OCI-LY1 (cell line): ENCODE data around the gene MOCS3.

ENCODE experiments used
- H2AFZ ChIP-seq: fragments of 200-600 bp; sonication (generic), shearing (Covaris generic); 2 replicates; pipeline ENCODE4 v1.6.0; 2014; ENCODE audit warnings: antibody characterized with exemption, mild to moderate bottlenecking, low read length
- H3F3A ChIP-seq: fragments of 200-600 bp; sonication (generic), shearing (Covaris generic); 2 replicates; pipeline ENCODE4 v1.6.0; 2014; ENCODE audit warnings: mild to moderate bottlenecking, antibody characterized with exemption, low read length, moderate library complexity; ENCODE audit not compliant: insufficient read depth
- H3K27ac ChIP-seq: fragments of 200-600 bp; sonication (generic); 2 replicates; pipeline ENCODE4 v1.5.1; 2014; ENCODE audit warnings: low read length, mixed run types, mild to moderate bottlenecking, low read depth; ENCODE audit not compliant: poor library complexity, severe bottlenecking
- H3K27me3 ChIP-seq: fragments of 200-600 bp; sonication (generic); 2 replicates; pipeline ENCODE4 v1.6.0; 2014; ENCODE audit warnings: antibody characterized with exemption, mild to moderate bottlenecking, low read length, moderate library complexity; ENCODE audit not compliant: insufficient read depth
- H3K36me3 ChIP-seq: fragments of 200-600 bp; sonication (generic); 2 replicates; pipeline ENCODE4 v1.6.1; 2014; ENCODE audit warnings: mild to moderate bottlenecking, antibody characterized with exemption, low read length, moderate library complexity, mixed read lengths; ENCODE audit not compliant: insufficient read depth
- H3K4me1 ChIP-seq: fragments of 200-600 bp; sonication (generic); 2 replicates; pipeline ENCODE4 v1.5.1; 2014; ENCODE audit warnings: mild to moderate bottlenecking, low read length, moderate library complexity; ENCODE audit not compliant: insufficient read depth, severe bottlenecking
- H3K4me2 ChIP-seq: fragments of 200-600 bp; sonication (generic), shearing (Covaris generic); 2 replicates; pipeline ENCODE4 v1.6.1; 2014; ENCODE audit warnings: low read length
- H3K4me3 ChIP-seq: fragments of 200-600 bp; sonication (generic); 2 replicates; pipeline ENCODE4 v1.5.1; 2014; ENCODE audit warnings: low read length, low read depth, mild to moderate bottlenecking, mixed read lengths; ENCODE audit not compliant: poor library complexity, severe bottlenecking
- H3K79me2 ChIP-seq: fragments of 200-600 bp; shearing (Covaris generic); 2 replicates; pipeline ENCODE4 v1.6.1; 2016; ENCODE audit warnings: mixed run types, low read length, mixed read lengths; ENCODE audit not compliant: insufficient read depth
- H3K9ac ChIP-seq: fragments of 200-600 bp; sonication (generic), shearing (Covaris generic); 2 replicates; pipeline ENCODE4 v1.6.1; 2014; ENCODE audit warnings: mild to moderate bottlenecking, low read length, mixed read lengths
- H3K9me2 ChIP-seq: fragments of 200-600 bp; sonication (generic), shearing (Covaris generic); 2 replicates; pipeline ENCODE4 v1.6.1; 2014; ENCODE audit warnings: low read depth, mild to moderate bottlenecking, low read length, mixed read lengths
- H3K9me3 ChIP-seq: fragments of 200-600 bp; shearing (Covaris generic); 2 replicates; pipeline ENCODE4 v1.6.1; 2014; ENCODE audit warnings: low read length, mixed read lengths
- H4K20me1 ChIP-seq: fragments of 200-600 bp; sonication (generic), shearing (Covaris generic); 2 replicates; pipeline ENCODE4 v1.6.0; 2016; ENCODE audit warnings: mild to moderate bottlenecking, low read length; ENCODE audit not compliant: insufficient read depth
- EZH2 ChIP-seq: fragments of 200-600 bp; sonication (generic), shearing (Covaris generic); IDR thresholded peaks from 2 replicates; pipeline ENCODE4 v1.8.0; 2017; ENCODE audit warnings: borderline replicate concordance, mixed run types, mild to moderate bottlenecking, antibody characterized with exemption, low read length, moderate library complexity, mixed read lengths
- TF ChIP-seq, protein P1 (sequence below): fragments of 200-600 bp; sonication (generic), shearing (Covaris generic); IDR thresholded peaks from 2 replicates; pipeline ENCODE4 v1.5.1; 2017; ENCODE audit warnings: mild to moderate bottlenecking, antibody characterized with exemption, low read length, moderate library complexity, mixed read lengths

MOCS3 gene

DNA sequence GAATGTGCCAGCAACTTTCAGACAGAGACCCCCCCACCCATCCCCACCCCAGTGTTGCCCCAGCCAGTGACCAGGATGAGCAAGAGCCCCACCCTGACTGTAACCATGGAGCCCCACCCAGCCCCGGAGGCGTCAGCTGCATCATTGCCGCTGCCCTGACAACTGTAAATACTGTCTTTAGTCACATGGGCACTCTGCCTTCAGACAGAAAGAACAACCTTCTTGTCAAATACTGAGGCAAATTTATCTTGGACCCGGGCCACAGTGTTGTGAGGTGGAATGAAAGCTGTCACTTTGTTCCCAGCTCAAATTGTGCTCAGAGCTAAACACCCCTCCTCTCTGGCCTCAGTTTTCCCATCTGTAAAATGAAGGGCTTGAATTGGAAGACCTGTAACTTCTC, 23.7 kb downstream of the MOCS3 start:
- TF ChIP-seq EZH2 = no peak
- TF ChIP-seq, protein P1, sequence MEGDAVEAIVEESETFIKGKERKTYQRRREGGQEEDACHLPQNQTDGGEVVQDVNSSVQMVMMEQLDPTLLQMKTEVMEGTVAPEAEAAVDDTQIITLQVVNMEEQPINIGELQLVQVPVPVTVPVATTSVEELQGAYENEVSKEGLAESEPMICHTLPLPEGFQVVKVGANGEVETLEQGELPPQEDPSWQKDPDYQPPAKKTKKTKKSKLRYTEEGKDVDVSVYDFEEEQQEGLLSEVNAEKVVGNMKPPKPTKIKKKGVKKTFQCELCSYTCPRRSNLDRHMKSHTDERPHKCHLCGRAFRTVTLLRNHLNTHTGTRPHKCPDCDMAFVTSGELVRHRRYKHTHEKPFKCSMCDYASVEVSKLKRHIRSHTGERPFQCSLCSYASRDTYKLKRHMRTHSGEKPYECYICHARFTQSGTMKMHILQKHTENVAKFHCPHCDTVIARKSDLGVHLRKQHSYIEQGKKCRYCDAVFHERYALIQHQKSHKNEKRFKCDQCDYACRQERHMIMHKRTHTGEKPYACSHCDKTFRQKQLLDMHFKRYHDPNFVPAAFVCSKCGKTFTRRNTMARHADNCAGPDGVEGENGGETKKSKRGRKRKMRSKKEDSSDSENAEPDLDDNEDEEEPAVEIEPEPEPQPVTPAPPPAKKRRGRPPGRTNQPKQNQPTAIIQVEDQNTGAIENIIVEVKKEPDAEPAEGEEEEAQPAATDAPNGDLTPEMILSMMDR = no peak
- no peaks in the 10 kb centered on the region for H3K27me3 ChIP-seq
- H3K4me1 ChIP-seq = no peaks in the 10 kb centered on the region
- no peaks in the 10 kb centered on the region for H3F3A ChIP-seq
- H3K27ac ChIP-seq = no peak overlapping the region
- no peaks in the 10 kb centered on the region for H3K9me2 ChIP-seq
- no peaks in the 10 kb centered on the region for H4K20me1 ChIP-seq
- H3K36me3 ChIP-seq = no peaks in the 10 kb centered on the region
- H3K9ac ChIP-seq = no peak overlapping the region
- no peak overlapping the region for H3K4me2 ChIP-seq
- no peak overlapping the region for H3K4me3 ChIP-seq
- H3K79me2 ChIP-seq = no peaks in the 10 kb centered on the region
- H3K9me3 ChIP-seq = no peaks in the 10 kb centered on the region
- H2AFZ ChIP-seq = no peak overlapping the region

DNA sequence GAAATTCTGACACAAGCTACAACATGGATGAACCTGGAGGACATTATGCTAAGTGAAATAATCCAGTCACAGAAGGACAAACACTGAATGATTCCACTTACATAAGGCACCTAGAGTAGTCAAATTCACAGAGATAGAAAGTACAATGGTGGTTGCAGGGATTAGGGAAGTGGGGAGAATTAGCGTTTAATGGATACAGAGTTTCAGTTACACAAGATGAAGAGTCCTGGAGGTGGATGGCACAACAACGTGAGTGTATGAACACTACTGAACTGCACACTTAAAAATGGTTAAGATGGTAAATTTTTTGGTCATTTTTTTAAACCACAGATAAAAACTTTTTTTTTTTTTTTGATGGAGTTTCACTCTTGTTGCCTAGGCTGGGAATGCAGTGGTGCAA, 24.7 kb downstream of the MOCS3 start:
- Histone ChIP-seq H3K4me2 (no peak overlapping the region), H3K36me3 (no peaks in the 10 kb centered on the region), H3K79me2 (no peaks in the 10 kb centered on the region), H3K27ac (no peak overlapping the region), H3K4me3 (no peak overlapping the region), H3F3A (no peaks in the 10 kb centered on the region), H4K20me1 (no peaks in the 10 kb centered on the region), H3K9me3 (no peaks in the 10 kb centered on the region), H3K4me1 (no peaks in the 10 kb centered on the region), H3K27me3 (no peaks in the 10 kb centered on the region), H3K9me2 (no peaks in the 10 kb centered on the region), H3K9ac (no peak overlapping the region), H2AFZ (no peak overlapping the region)
- TF ChIP-seq, protein P1 = no peak
- no peak for TF ChIP-seq EZH2

- Histone ChIP-seq H4K20me1 (no peaks in the 10 kb centered on the region), H3K4me2 (no peak overlapping the region), H3F3A (no peaks in the 10 kb centered on the region), H3K27me3 (no peaks in the 10 kb centered on the region), H3K9ac (no peak overlapping the region), H3K4me1 (no peaks in the 10 kb centered on the region), H3K4me3 (no peak overlapping the region), H3K27ac (no peak overlapping the region), H3K36me3 (no peaks in the 10 kb centered on the region), H3K79me2 (no peaks in the 10 kb centered on the region), H2AFZ (no peak overlapping the region), H3K9me2 (no peaks in the 10 kb centered on the region), H3K9me3 (no peaks in the 10 kb centered on the region)
- no peak for TF ChIP-seq EZH2
- TF ChIP-seq, protein P1 = peak; percentile 82
These were observed 29.0 kb downstream of the MOCS3 start for GRCh38 chr20:50987493-50988210.
